ENCODE data around the gene CAMK1. TPM values are rescaled to one million over a fixed set of nuclear protein-coding genes. Genes with fewer than 3 reads are reported as not detected.

The CAMK1 gene
- total and polyA plus RNA-seq, 9 of the 15 experiments (the other 6 are each of a cell fraction or from before 2014, with no cell fraction given): 0.23 to 10.7 (median 6.0) TPM

- TF ChIP-seq, protein P1, sequence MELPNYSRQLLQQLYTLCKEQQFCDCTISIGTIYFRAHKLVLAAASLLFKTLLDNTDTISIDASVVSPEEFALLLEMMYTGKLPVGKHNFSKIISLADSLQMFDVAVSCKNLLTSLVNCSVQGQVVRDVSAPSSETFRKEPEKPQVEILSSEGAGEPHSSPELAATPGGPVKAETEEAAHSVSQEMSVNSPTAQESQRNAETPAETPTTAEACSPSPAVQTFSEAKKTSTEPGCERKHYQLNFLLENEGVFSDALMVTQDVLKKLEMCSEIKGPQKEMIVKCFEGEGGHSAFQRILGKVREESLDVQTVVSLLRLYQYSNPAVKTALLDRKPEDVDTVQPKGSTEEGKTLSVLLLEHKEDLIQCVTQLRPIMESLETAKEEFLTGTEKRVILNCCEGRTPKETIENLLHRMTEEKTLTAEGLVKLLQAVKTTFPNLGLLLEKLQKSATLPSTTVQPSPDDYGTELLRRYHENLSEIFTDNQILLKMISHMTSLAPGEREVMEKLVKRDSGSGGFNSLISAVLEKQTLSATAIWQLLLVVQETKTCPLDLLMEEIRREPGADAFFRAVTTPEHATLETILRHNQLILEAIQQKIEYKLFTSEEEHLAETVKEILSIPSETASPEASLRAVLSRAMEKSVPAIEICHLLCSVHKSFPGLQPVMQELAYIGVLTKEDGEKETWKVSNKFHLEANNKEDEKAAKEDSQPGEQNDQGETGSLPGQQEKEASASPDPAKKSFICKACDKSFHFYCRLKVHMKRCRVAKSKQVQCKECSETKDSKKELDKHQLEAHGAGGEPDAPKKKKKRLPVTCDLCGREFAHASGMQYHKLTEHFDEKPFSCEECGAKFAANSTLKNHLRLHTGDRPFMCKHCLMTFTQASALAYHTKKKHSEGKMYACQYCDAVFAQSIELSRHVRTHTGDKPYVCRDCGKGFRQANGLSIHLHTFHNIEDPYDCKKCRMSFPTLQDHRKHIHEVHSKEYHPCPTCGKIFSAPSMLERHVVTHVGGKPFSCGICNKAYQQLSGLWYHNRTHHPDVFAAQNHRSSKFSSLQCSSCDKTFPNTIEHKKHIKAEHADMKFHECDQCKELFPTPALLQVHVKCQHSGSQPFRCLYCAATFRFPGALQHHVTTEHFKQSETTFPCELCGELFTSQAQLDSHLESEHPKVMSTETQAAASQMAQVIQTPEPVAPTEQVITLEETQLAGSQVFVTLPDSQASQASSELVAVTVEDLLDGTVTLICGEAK (IDR thresholded peaks at IDR 0.05): 0 out of 2 replicates have a peak, but pooled peaks have one; percentile 10
- TF ChIP-seq, protein P1 (CRISPR knock-in tag; IDR thresholded peaks at IDR 0.05): no peak
- TF ChIP-seq, protein P2, sequence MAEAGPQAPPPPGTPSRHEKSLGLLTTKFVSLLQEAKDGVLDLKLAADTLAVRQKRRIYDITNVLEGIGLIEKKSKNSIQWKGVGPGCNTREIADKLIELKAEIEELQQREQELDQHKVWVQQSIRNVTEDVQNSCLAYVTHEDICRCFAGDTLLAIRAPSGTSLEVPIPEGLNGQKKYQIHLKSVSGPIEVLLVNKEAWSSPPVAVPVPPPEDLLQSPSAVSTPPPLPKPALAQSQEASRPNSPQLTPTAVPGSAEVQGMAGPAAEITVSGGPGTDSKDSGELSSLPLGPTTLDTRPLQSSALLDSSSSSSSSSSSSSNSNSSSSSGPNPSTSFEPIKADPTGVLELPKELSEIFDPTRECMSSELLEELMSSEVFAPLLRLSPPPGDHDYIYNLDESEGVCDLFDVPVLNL (CRISPR knock-in tag; IDR thresholded peaks at IDR 0.05; ENCODE audit: low read depth): no peak
- TF ChIP-seq KAT8 (IDR thresholded peaks at IDR 0.05; ENCODE audit: low read depth): no peak
- TF ChIP-seq RB1 (IDR thresholded peaks at IDR 0.05; ENCODE audit: low read depth): 0 out of 2 replicates have a peak, but pooled peaks have one; percentile 44
- peak; percentile 90 for TF ChIP-seq TBP (optimal IDR thresholded peaks at IDR 0.05; ENCODE audit: low read depth, low read length)
- TF ChIP-seq JUNB (CRISPR knock-in tag; conservative IDR thresholded peaks at IDR 0.05): no peak
- no peak for TF ChIP-seq MEIS2 (IDR thresholded peaks at IDR 0.05; ENCODE audit: partially characterized antibody)
- TF ChIP-seq PCBP2 (IDR thresholded peaks at IDR 0.05; ENCODE audit: low read depth, low read length, poor library complexity, severe bottlenecking): no peak
- TF ChIP-seq ZNF324 (CRISPR knock-in tag; IDR thresholded peaks at IDR 0.05): no peak
- TF ChIP-seq ZFX (CRISPR knock-in tag; IDR thresholded peaks at IDR 0.05): peak; percentile 53
- TF ChIP-seq KDM4B (IDR thresholded peaks at IDR 0.05; ENCODE audit: borderline replicate concordance in 2 of 2, low read depth in 1 of 2): no peak
- no peak; the same call in 1 of the 2 replicates for TF ChIP-seq ZNF696 (CRISPR knock-in tag; conservative IDR thresholded peaks at IDR 0.05)
- peak; percentile 47; the same call in 1 of the 2 replicates for TF ChIP-seq FOXM1 (IDR thresholded peaks at IDR 0.05; ENCODE audit: low read depth)
- no peak for TF ChIP-seq FOXM1 (CRISPR knock-in tag; IDR thresholded peaks at IDR 0.05; ENCODE audit: low read depth)
- TF ChIP-seq MTA2 (IDR thresholded peaks at IDR 0.05; ENCODE audit: low read depth): peak; percentile 70
- peak; percentile 52 for TF ChIP-seq SMARCB1 (IDR thresholded peaks at IDR 0.05; ENCODE audit: insufficient read length, low read depth)
- TF ChIP-seq KAT7 (CRISPR knock-in tag; IDR thresholded peaks at IDR 0.05; ENCODE audit: borderline replicate concordance): no peak; the same call in 1 of the 2 replicates
- TF ChIP-seq SOX6 (IDR thresholded peaks at IDR 0.05): peak; percentile 89
- no peak for TF ChIP-seq MTF1 (CRISPR knock-in tag; IDR thresholded peaks at IDR 0.05; ENCODE audit: borderline replicate concordance)
- no peak for TF ChIP-seq TEAD2 (tag; IDR thresholded peaks at IDR 0.05)
Observed at GRCh38 chr3:9786209-9786739, 16.5 kb upstream of the CAMK1 start (continued).
